WTC11 (cell line): ENCODE results near the gene FHOD3. TPM values are rescaled to one million over a fixed set of nuclear protein-coding genes. Genes with fewer than 3 reads are reported as not detected.

Experiments used
- ATAC-seq: fragments of 200-7000 bp; cut with Tn5 transposase; 2 replicates; pipeline ENCODE4 v1.10.0; 2021; ENCODE audit warnings: mild to moderate bottlenecking, moderate library complexity
- CTCF ChIA-PET: fragments of 300-600 bp; sonication (Branson Sonifier 250); formaldehyde crosslinking; loops from one replicate; lab custom pipeline; 2021; ENCODE audit warnings: antibody characterized with exemption; lab: Charles Lee
- POLR2A ChIA-PET: fragments of 350-600 bp; sonication (Branson Sonifier 250); formaldehyde crosslinking; loops from one replicate; lab custom pipeline; 2021; ENCODE audit warnings: antibody characterized with exemption; lab: Charles Lee
- DNase-seq: peaks from one replicate; pipeline ENCODE4 v3.0.0; 2021; ENCODE audit warnings: low spot score
- H3K27ac Mint-ChIP-seq: 2 replicates; pipeline ENCODE4 v1.8.0; 2021; ENCODE audit warnings: mixed read lengths
- H3K27me3 Mint-ChIP-seq: 2 replicates; pipeline ENCODE4 v1.8.0; 2021; ENCODE audit warnings: low read depth, mild to moderate bottlenecking, moderate library complexity, mixed read lengths
- H3K36me3 Mint-ChIP-seq: 2 replicates; pipeline ENCODE4 v1.8.0; 2021; ENCODE audit warnings: mixed read lengths
- H3K4me1 Mint-ChIP-seq: 2 replicates; pipeline ENCODE4 v1.8.0; 2022; ENCODE audit warnings: mixed read lengths
- H3K4me3 Mint-ChIP-seq: 2 replicates; pipeline ENCODE4 v1.8.0; 2021; ENCODE audit warnings: mild to moderate bottlenecking, moderate library complexity, mixed read lengths
- H3K9me3 Mint-ChIP-seq: 2 replicates; pipeline ENCODE4 v1.8.0; 2021; ENCODE audit warnings: mixed read lengths
- ATF1 ChIP-seq: sonication (generic); formaldehyde crosslinking; IDR thresholded peaks from 2 replicates; pipeline ENCODE4 v1.8.1; 2023; ENCODE audit warnings: mild to moderate bottlenecking, moderate library complexity, missing genetic modification reagents
- FOXK1 ChIP-seq: sonication (generic); formaldehyde crosslinking; IDR thresholded peaks from 2 replicates; pipeline ENCODE4 v1.8.0; 2022; ENCODE audit warnings: mild to moderate bottlenecking, moderate library complexity, missing genetic modification reagents
- JUN ChIP-seq: sonication (generic); formaldehyde crosslinking; IDR thresholded peaks from 2 replicates; pipeline ENCODE4 v1.8.0; 2023; ENCODE audit warnings: mild to moderate bottlenecking, missing genetic modification reagents
- NFYB ChIP-seq: sonication (generic); formaldehyde crosslinking; conservative IDR thresholded peaks from 2 replicates; pipeline ENCODE4 v1.8.0; 2022; ENCODE audit warnings: low read depth, missing genetic modification reagents
- PRDM15 ChIP-seq: sonication (generic); formaldehyde crosslinking; IDR thresholded peaks from 2 replicates; pipeline ENCODE4 v1.8.0; 2022; ENCODE audit warnings: missing genetic modification reagents
- RELA ChIP-seq: sonication (generic); formaldehyde crosslinking; IDR thresholded peaks from 2 replicates; pipeline ENCODE4 v1.8.1; 2022; ENCODE audit warnings: missing genetic modification reagents, mild to moderate bottlenecking, borderline replicate concordance
- ZNF219 ChIP-seq: sonication (generic); formaldehyde crosslinking; IDR thresholded peaks from 2 replicates; pipeline ENCODE4 v1.8.0; 2023; ENCODE audit warnings: missing genetic modification reagents, mild to moderate bottlenecking, borderline replicate concordance
- ZNF317 ChIP-seq: sonication (generic); formaldehyde crosslinking; IDR thresholded peaks from 2 replicates; pipeline ENCODE4 v1.8.1; 2023; ENCODE audit warnings: low read depth, mild to moderate bottlenecking, moderate library complexity, missing genetic modification reagents, borderline replicate concordance
- total RNA-seq: library from RNA; stranded (reverse); gene quantifications from 3 replicates; pipeline ENCODE4 v1.2.3, GENCODE V29; 2021
- TF ChIP-seq, protein P1 (sequence below): sonication (generic); formaldehyde crosslinking; IDR thresholded peaks from 2 replicates; pipeline ENCODE4 v1.8.0; 2023; ENCODE audit warnings: missing genetic modification reagents
- TF ChIP-seq, protein P2 (sequence below): sonication (generic); formaldehyde crosslinking; IDR thresholded peaks from 2 replicates; pipeline ENCODE4 v1.8.0; 2023; ENCODE audit warnings: missing genetic modification reagents, mild to moderate bottlenecking, borderline replicate concordance
- TF ChIP-seq, protein P3 (sequence below): sonication (generic); formaldehyde crosslinking; IDR thresholded peaks from 2 replicates; pipeline ENCODE4 v1.8.0; 2022; ENCODE audit warnings: mild to moderate bottlenecking, missing genetic modification reagents
- TF ChIP-seq, protein P4 (sequence below): fragments of 250-450 bp; sonication (Bioruptor Pico); IDR thresholded peaks from 2 replicates; pipeline ENCODE4 v1.9.0; 2021; ENCODE audit warnings: mild to moderate bottlenecking
- TF ChIP-seq, protein P5 (sequence below): sonication (generic); formaldehyde crosslinking; IDR thresholded peaks from 2 replicates; pipeline ENCODE4 v1.8.1; 2022; ENCODE audit warnings: low read depth, mild to moderate bottlenecking, moderate library complexity, missing genetic modification reagents, borderline replicate concordance

FHOD3 gene
- total RNA-seq, 1 experiment from 2014 or later: 3.8 TPM

DNA sequence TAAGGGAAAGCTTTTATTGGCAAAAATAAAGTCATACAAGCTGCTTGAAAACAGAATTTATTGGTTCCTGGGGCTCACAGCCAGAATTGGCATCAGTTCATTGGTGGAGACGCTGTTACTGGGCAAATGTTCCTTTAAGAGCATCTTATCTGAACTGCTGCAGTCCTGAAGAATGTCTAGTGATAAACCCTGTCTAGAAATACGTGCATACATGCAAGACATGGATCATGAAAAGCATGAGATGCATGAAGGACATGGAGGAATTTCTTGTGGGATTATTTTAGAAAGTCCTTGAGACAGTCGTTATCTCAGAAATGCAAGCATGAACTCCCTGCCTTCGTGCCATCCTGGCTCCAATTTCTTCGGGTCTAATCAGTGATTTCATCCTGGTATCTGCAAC, 32.5 kb upstream of the FHOD3 start:
- no peaks in the 10 kb centered on the region for H3K9me3 Mint-ChIP-seq
- TF ChIP-seq, protein P1, sequence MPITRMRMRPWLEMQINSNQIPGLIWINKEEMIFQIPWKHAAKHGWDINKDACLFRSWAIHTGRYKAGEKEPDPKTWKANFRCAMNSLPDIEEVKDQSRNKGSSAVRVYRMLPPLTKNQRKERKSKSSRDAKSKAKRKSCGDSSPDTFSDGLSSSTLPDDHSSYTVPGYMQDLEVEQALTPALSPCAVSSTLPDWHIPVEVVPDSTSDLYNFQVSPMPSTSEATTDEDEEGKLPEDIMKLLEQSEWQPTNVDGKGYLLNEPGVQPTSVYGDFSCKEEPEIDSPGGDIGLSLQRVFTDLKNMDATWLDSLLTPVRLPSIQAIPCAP (CRISPR knock-in tag): no peak
- no peak for TF ChIP-seq NFYB (CRISPR knock-in tag)
- TF ChIP-seq, protein P2, sequence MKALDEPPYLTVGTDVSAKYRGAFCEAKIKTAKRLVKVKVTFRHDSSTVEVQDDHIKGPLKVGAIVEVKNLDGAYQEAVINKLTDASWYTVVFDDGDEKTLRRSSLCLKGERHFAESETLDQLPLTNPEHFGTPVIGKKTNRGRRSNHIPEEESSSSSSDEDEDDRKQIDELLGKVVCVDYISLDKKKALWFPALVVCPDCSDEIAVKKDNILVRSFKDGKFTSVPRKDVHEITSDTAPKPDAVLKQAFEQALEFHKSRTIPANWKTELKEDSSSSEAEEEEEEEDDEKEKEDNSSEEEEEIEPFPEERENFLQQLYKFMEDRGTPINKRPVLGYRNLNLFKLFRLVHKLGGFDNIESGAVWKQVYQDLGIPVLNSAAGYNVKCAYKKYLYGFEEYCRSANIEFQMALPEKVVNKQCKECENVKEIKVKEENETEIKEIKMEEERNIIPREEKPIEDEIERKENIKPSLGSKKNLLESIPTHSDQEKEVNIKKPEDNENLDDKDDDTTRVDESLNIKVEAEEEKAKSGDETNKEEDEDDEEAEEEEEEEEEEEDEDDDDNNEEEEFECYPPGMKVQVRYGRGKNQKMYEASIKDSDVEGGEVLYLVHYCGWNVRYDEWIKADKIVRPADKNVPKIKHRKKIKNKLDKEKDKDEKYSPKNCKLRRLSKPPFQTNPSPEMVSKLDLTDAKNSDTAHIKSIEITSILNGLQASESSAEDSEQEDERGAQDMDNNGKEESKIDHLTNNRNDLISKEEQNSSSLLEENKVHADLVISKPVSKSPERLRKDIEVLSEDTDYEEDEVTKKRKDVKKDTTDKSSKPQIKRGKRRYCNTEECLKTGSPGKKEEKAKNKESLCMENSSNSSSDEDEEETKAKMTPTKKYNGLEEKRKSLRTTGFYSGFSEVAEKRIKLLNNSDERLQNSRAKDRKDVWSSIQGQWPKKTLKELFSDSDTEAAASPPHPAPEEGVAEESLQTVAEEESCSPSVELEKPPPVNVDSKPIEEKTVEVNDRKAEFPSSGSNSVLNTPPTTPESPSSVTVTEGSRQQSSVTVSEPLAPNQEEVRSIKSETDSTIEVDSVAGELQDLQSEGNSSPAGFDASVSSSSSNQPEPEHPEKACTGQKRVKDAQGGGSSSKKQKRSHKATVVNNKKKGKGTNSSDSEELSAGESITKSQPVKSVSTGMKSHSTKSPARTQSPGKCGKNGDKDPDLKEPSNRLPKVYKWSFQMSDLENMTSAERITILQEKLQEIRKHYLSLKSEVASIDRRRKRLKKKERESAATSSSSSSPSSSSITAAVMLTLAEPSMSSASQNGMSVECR (CRISPR knock-in tag): no peak
- no peak for TF ChIP-seq FOXK1 (CRISPR knock-in tag)
- no peak for TF ChIP-seq ATF1 (CRISPR knock-in tag)
- TF ChIP-seq ZNF317 (CRISPR knock-in tag): no peak
- no peak for TF ChIP-seq ZNF219 (CRISPR knock-in tag)
- TF ChIP-seq, all 79 proteins: peak for 0
- Mint-ChIP-seq H3K4me1 (peaks cover 22% of the 10 kb centered on the region), H3K4me3 (no peak overlapping the region), H3K36me3 (peaks cover 2% of the 10 kb centered on the region; the same call in 1 of the 2 replicates), H3K27me3 (no peaks in the 10 kb centered on the region; the same call in 1 of the 2 replicates), H3K27ac (no peak overlapping the region)
- ATAC-seq: no peak
- ChIA-PET CTCF (interaction anchor here (1.1 kb wide), 1 partner anchor 19 kb away, joined by 7 read pairs; no protein-coding TSS in a partner anchor), POLR2A (interaction anchor here (1.3 kb wide), 1 partner anchor 62 kb away, joined by 3 read pairs; no protein-coding TSS in a partner anchor)
- no peak for DNase-seq

GRCh38 chr18:36269157-36269556, 28.4 kb upstream of the FHOD3 start:
- H3K9me3 Mint-ChIP-seq: no peaks in the 10 kb centered on the region
- ChIA-PET POLR2A (no interaction called here), CTCF (no interaction called here)
- ATAC-seq (no peak), DNase-seq (no peak)
- no peaks in the 10 kb centered on the region; the same call in 1 of the 2 replicates for H3K27me3 Mint-ChIP-seq
- peaks cover 4% of the 10 kb centered on the region; the same call in 1 of the 2 replicates for H3K36me3 Mint-ChIP-seq
- H3K27ac Mint-ChIP-seq: no peak overlapping the region
- no peak overlapping the region for H3K4me3 Mint-ChIP-seq
- peaks cover 22% of the 10 kb centered on the region for H3K4me1 Mint-ChIP-seq
- no peak for TF ChIP-seq NFYB (CRISPR knock-in tag)
- no peak for TF ChIP-seq JUN (CRISPR knock-in tag)
- no peak for TF ChIP-seq RELA
- TF ChIP-seq, protein P3, sequence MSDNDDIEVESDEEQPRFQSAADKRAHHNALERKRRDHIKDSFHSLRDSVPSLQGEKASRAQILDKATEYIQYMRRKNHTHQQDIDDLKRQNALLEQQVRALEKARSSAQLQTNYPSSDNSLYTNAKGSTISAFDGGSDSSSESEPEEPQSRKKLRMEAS (CRISPR knock-in tag): no peak
- TF ChIP-seq, protein P4, sequence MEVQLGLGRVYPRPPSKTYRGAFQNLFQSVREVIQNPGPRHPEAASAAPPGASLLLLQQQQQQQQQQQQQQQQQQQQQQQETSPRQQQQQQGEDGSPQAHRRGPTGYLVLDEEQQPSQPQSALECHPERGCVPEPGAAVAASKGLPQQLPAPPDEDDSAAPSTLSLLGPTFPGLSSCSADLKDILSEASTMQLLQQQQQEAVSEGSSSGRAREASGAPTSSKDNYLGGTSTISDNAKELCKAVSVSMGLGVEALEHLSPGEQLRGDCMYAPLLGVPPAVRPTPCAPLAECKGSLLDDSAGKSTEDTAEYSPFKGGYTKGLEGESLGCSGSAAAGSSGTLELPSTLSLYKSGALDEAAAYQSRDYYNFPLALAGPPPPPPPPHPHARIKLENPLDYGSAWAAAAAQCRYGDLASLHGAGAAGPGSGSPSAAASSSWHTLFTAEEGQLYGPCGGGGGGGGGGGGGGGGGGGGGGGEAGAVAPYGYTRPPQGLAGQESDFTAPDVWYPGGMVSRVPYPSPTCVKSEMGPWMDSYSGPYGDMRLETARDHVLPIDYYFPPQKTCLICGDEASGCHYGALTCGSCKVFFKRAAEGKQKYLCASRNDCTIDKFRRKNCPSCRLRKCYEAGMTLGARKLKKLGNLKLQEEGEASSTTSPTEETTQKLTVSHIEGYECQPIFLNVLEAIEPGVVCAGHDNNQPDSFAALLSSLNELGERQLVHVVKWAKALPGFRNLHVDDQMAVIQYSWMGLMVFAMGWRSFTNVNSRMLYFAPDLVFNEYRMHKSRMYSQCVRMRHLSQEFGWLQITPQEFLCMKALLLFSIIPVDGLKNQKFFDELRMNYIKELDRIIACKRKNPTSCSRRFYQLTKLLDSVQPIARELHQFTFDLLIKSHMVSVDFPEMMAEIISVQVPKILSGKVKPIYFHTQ (CRISPR knock-in tag): no peak
- no peak for TF ChIP-seq ZNF317 (CRISPR knock-in tag)
- TF ChIP-seq PRDM15 (CRISPR knock-in tag): no peak
- TF ChIP-seq, protein P5, sequence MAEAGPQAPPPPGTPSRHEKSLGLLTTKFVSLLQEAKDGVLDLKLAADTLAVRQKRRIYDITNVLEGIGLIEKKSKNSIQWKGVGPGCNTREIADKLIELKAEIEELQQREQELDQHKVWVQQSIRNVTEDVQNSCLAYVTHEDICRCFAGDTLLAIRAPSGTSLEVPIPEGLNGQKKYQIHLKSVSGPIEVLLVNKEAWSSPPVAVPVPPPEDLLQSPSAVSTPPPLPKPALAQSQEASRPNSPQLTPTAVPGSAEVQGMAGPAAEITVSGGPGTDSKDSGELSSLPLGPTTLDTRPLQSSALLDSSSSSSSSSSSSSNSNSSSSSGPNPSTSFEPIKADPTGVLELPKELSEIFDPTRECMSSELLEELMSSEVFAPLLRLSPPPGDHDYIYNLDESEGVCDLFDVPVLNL (CRISPR knock-in tag): no peak
- TF ChIP-seq, protein P2 (CRISPR knock-in tag): no peak
